HG02798 (cell line): ENCODE results near the gene GALNT11.
"Not testable (repeated sequence)": the region's sequence is repeated elsewhere in the genome, so short reads cannot be mapped to it uniquely, and the experiment has no call there.

Experiments used
- ATAC-seq: cut with Tn5 transposase; IDR thresholded peaks from one replicate; pipeline ENCODE4 v1.9.1; 2021; ENCODE audit warnings: mild to moderate bottlenecking; ENCODE audit not compliant: unreplicated experiment, poor library complexity

The GALNT11 gene

GRCh38 chr7:152025937-152026890 lies 740 bp downstream of the GALNT11 start:
- ATAC-seq, result no peak

GRCh38 chr7:152027491-152028365 lies 2.3 kb downstream of the GALNT11 start:
- ATAC-seq, result not testable (repeated sequence)

- ATAC-seq, result not testable (repeated sequence)
Measured at GRCh38 chr7:152030059-152030458, 4.6 kb downstream of the GALNT11 start.

GRCh38 chr7:152030639-152031038 lies 5.2 kb downstream of the GALNT11 start:
- ATAC-seq, result not testable (repeated sequence)

- no peak for ATAC-seq
Measured at GRCh38 chr7:152035817-152036216, 10.3 kb downstream of the GALNT11 start.

- ATAC-seq, result not testable (repeated sequence)
Measured at GRCh38 chr7:152038410-152038809, 12.9 kb downstream of the GALNT11 start.

GRCh38 chr7:152043086-152043485 lies 17.6 kb downstream of the GALNT11 start:
- not testable (repeated sequence) for ATAC-seq

- ATAC-seq, result not testable (repeated sequence)
Measured at GRCh38 chr7:152044909-152045308, 19.4 kb downstream of the GALNT11 start.

GRCh38 chr7:152046531-152046930 lies 21.1 kb downstream of the GALNT11 start:
- ATAC-seq, result no peak

- ATAC-seq, result no peak
Measured at GRCh38 chr7:152048051-152048450, 22.6 kb downstream of the GALNT11 start.

GRCh38 chr7:152050547-152050971 lies 25.1 kb downstream of the GALNT11 start:
- ATAC-seq, result no peak

GRCh38 chr7:152051968-152052367 lies 26.5 kb downstream of the GALNT11 start:
- ATAC-seq, result no peak

GRCh38 chr7:152052771-152053170 lies 27.3 kb downstream of the GALNT11 start:
- ATAC-seq, result no peak

- no peak for ATAC-seq
Measured at GRCh38 chr7:152054367-152055230, 29.1 kb downstream of the GALNT11 start.

- ATAC-seq, result no peak
Measured at GRCh38 chr7:152056621-152057274, 31.3 kb downstream of the GALNT11 start.

GRCh38 chr7:152059311-152059710 lies 33.8 kb downstream of the GALNT11 start:
- ATAC-seq, result no peak

- not testable (repeated sequence) for ATAC-seq
Measured at GRCh38 chr7:152061086-152061485, 35.6 kb downstream of the GALNT11 start.

GRCh38 chr7:152063192-152063591 lies 37.7 kb downstream of the GALNT11 start:
- ATAC-seq, result not testable (repeated sequence)

- ATAC-seq, result not testable (repeated sequence)
Measured at GRCh38 chr7:152063821-152064220, 38.3 kb downstream of the GALNT11 start.
